ENCODE results near the gene S100A7A. TPM values are rescaled to one million over a fixed set of nuclear protein-coding genes. Genes with fewer than 3 reads are reported as not detected.

The S100A7A gene
- total and polyA plus RNA-seq, 2 of the 13 experiments (the other 11 are each of a cell fraction or from before 2014, with no cell fraction given): not detected

DNA sequence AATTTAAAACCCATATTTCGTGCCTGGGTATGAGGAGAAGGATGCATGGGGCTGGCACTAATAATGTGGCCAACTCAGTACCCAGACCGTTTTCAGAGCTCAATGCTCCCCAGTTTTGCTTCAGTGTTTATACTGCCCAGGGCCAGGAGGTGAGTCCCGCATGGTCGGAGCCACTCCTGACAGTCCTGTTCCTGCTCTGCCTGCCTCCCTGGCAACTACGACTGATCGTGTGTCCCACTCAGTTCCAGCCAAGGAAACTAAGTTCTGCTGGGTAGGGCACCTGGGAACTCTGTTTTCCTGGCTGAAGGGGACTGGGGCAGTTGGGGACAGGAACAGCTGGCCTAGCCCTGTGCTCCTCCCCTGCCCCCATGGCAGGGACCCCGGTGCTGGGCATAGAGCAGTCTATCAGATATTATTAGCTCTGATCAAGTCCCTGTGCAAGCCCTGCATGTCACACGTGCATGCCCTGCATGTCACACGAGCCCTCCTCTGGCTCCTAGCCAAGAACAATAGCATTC, 25.0 kb downstream of the S100A7A start:
- ATAC-seq: no peak
- H2AFZ ChIP-seq (ENCODE audit: low read length): no peak overlapping the region
- intact Hi-C loops (cut with micrococcal nuclease; ENCODE audit: unreplicated experiment): no loop called here
- no peaks in the 10 kb centered on the region for H4K20me1 ChIP-seq (ENCODE audit: insufficient read depth, low read length)
- H3K9ac ChIP-seq (ENCODE audit: insufficient read depth, low read depth, low read length): no peak overlapping the region
- TF ChIP-seq MNT (IDR thresholded peaks at IDR 0.05) (peak; percentile 25; the same call in 1 of the 2 replicates), TGIF2 (CRISPR knock-in tag; IDR thresholded peaks at IDR 0.05) (no peak)
- no peak overlapping the region for H3K4me2 ChIP-seq (ENCODE audit: low read depth, low read length)
- in situ Hi-C loops (cut with HindIII; ENCODE audit: extremely low pct_ligation_motif_present, low pct_unique_long_range_greater_than_20kb): no loop called here
- ChIA-PET POLR2A (no interaction called here), CTCF (ENCODE audit: low intra/inter-chr PET ratio, low total read pairs) (no interaction called here)
- no peaks in the 10 kb centered on the region for H3K4me1 ChIP-seq (ENCODE audit: insufficient read depth, low read length)
- FAIRE-seq: no peak
- 7% methylated on average over 8 of the region's 9 CpGs for WGBS (ENCODE audit: low lambda C conversion rate)
- 0 out of 5 replicates have a peak, but pooled peaks cover 0 to 3% of the 10 kb centered on the region in 2 experiments for H3K27me3 ChIP-seq (ENCODE audit: control insufficient read depth in 1 of 2, insufficient read depth in 2 of 2, low read length in 2 of 2)
- no peaks in the 10 kb centered on the region for H3K9me3 ChIP-seq (ENCODE audit: low read length)
- no peak for DNase-seq (ENCODE audit: low spot score)
- no peaks in the 10 kb centered on the region for H3K79me2 ChIP-seq (ENCODE audit: insufficient read depth, low read length)
- no peak overlapping the region for H3K4me3 ChIP-seq (replicated peaks in 1 of 3; ENCODE audit: insufficient read depth in 1 of 3, low read depth in 2 of 3, low read length in 3 of 3)
- H3K27ac ChIP-seq (ENCODE audit: extremely low read length, insufficient read depth, low read length): no peak overlapping the region
- H3K36me3 ChIP-seq (replicated peaks in 1 of 2; ENCODE audit: control insufficient read depth in 1 of 2, insufficient read depth in 2 of 2, low read length in 2 of 2): no peaks in the 10 kb centered on the region
- BruUV-seq (replicated peaks): no TSS peak

DNA sequence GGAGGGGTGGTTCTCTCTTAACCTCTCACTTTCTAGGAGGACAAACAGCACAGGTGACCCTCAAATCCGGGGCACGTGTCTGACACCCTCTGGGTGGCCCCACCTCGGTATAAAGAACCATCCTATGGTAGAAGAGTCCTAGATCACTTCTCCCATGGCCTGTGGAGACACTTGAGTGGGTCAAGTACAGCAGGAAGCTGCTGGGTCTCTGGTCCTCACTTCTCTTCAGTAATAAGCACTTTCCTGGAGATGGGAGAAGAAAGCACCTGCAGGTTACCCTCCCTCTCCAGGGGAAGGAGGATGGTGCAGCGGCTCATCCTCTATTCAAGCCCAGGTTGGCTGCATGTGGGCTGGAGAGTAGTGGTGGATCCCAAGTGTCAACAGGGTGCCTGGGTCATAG, 27.2 kb downstream of the S100A7A start:
- no peaks in the 10 kb centered on the region for H4K20me1 ChIP-seq (ENCODE audit: insufficient read depth, low read length)
- 0% methylated on average over 1 of the region's 4 CpGs for WGBS (ENCODE audit: low lambda C conversion rate)
- no peak overlapping the region for H2AFZ ChIP-seq (ENCODE audit: low read length)
- H3K79me2 ChIP-seq (ENCODE audit: insufficient read depth, low read length): no peaks in the 10 kb centered on the region
- no peak for TF ChIP-seq TERF1 (CRISPR knock-in tag; IDR thresholded peaks at IDR 0.05)
- no peak for TF ChIP-seq ELK4 (CRISPR knock-in tag; IDR thresholded peaks at IDR 0.05; ENCODE audit: borderline replicate concordance)
- in situ Hi-C loops (cut with HindIII; ENCODE audit: extremely low pct_ligation_motif_present, low pct_unique_long_range_greater_than_20kb) (no loop called here), intact Hi-C loops (cut with micrococcal nuclease; ENCODE audit: unreplicated experiment) (no loop called here)
- ATAC-seq: no peak
- H3K4me3 ChIP-seq (replicated peaks in 1 of 3; ENCODE audit: insufficient read depth in 1 of 3, low read depth in 2 of 3, low read length in 3 of 3): no peak overlapping the region
- H3K4me1 ChIP-seq (ENCODE audit: insufficient read depth, low read length): no peaks in the 10 kb centered on the region
- no peak overlapping the region for H3K9ac ChIP-seq (ENCODE audit: insufficient read depth, low read depth, low read length)
- H3K36me3 ChIP-seq (replicated peaks in 1 of 2; ENCODE audit: control insufficient read depth in 1 of 2, insufficient read depth in 2 of 2, low read length in 2 of 2): no peaks in the 10 kb centered on the region
- CTCF ChIA-PET (ENCODE audit: low intra/inter-chr PET ratio, low total read pairs): no interaction called here
- H3K27ac ChIP-seq (ENCODE audit: extremely low read length, insufficient read depth, low read length): no peak overlapping the region
- no peak for FAIRE-seq
- no peak for DNase-seq (ENCODE audit: low spot score)
- POLR2A ChIA-PET: no interaction called here
- no TSS peak for BruUV-seq (replicated peaks)
- H3K4me2 ChIP-seq (ENCODE audit: low read depth, low read length): no peak overlapping the region
- no peaks in the 10 kb centered on the region for H3K9me3 ChIP-seq (ENCODE audit: low read length)
- H3K27me3 ChIP-seq (ENCODE audit: control insufficient read depth in 1 of 2, insufficient read depth in 2 of 2, low read length in 2 of 2): no peaks in the 10 kb centered on the region
